HG03135 (cell line): Measurements from ENCODE around the gene TXNRD2.
"Not testable (repeated sequence)": the region's sequence is repeated elsewhere in the genome, so short reads cannot be mapped to it uniquely, and the experiment has no call there.

Experiments used
- ATAC-seq: cut with Tn5 transposase; IDR thresholded peaks from one replicate; pipeline ENCODE4 v1.9.1; 2021; ENCODE audit warnings: mild to moderate bottlenecking, moderate library complexity; ENCODE audit not compliant: unreplicated experiment

TXNRD2 gene

DNA sequence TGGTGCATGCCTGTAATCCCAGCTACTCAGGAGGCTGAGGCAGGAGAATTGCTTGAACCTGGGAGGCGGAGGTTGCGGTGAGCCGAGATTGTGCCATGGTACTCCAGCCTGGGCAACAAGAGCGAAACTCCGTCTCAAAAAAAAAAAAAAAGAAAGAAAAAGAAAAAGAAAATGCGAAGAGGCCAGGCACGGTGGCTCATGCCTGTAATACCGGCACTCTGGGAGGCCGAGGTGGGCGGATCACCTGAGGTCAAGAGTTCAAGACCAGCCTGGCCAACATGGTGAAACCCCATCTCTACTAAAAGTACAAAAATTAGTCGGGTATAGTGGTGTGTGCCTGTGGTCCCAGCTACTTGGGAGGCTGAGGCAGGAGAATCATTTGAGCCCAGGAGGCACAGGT is 15.6 kb downstream of the TXNRD2 start:
- ATAC-seq: not testable (repeated sequence)

DNA sequence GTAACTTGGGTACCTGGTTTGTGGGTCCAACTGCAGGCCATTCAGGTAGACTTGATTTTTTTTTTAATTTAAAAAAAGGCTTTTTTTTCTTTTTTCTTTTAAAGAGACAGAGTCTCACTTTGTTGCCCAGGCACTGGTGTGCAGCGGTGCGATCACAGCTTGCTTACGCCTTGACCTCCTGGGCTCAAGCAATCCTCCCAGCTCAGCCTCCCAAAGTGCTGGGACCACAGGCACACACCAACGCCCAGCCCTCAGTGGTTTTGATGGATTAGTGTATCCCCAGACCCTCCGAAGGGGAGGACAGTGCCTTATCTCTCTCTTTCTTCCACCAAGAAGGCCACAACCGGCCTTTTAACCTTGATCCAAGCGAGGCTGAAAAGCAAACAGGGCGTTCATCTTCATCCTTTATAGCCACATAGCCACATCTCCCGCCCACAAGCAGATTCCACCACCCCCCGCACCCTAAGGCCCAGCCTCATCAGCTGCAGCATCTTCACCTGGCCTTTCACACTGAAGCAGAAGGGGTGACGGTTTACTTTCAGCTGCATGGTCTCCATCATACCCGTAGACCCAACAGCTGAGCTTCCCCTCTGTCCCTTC is 17.6 kb downstream of the TXNRD2 start:
- no peak for ATAC-seq

DNA sequence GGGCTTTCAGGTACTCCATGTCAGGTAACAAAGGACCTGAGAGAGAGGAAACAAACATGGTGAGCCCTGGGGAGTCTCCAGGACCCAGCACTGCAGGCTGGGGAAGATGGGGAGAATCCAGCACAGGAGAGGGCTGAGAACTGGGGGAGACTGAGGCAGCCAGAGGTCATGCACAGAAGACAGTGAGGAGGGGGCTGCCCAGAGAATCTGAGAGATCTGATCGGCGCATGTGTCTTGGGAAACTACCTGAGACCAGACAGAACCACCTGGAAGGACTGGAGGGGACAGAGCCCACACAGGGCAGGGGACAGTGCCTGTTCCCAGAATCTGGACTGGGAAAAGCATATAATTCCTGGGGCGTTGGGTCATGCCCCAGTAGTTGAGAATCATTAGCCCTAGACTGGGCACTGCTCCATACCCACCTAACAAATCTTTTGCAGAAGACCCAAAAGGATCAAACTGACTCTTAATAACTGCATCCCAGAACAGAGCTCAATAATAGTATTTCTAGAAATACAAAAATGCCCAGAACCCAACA is 20.0 kb downstream of the TXNRD2 start:
- no peak for ATAC-seq

DNA sequence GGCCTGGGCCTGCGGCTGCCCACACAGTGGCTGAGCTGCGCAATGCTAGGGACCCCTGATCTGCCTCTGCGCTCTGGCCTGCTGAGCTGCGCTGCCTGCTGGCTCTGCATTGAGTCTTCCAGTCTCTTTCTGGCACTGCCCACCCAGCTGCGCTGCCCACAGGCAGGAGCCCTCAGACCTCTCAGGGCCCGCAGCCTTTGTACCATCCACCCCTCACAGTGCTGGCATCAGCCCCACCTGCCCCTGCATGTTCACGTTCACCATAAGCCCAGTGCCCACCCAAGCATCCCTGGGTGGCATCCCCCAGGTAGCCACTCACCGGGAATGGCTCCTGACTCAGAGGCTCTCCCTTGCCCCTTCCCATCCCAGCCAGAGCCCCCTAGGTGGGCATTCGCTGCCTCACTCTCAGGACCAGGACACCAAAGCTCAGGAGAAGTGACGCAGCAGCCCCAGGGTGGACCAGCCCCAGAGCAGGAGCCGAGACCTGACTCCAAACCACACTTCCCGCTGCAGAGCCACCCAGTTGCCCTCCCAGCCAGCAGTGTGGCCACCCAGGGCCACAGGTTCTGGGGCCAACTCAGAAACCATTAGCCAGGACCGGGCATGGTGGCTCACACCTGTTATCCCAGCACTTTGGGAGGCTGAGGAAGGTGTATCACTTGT is 21.8 kb downstream of the TXNRD2 start:
- no peak for ATAC-seq

DNA sequence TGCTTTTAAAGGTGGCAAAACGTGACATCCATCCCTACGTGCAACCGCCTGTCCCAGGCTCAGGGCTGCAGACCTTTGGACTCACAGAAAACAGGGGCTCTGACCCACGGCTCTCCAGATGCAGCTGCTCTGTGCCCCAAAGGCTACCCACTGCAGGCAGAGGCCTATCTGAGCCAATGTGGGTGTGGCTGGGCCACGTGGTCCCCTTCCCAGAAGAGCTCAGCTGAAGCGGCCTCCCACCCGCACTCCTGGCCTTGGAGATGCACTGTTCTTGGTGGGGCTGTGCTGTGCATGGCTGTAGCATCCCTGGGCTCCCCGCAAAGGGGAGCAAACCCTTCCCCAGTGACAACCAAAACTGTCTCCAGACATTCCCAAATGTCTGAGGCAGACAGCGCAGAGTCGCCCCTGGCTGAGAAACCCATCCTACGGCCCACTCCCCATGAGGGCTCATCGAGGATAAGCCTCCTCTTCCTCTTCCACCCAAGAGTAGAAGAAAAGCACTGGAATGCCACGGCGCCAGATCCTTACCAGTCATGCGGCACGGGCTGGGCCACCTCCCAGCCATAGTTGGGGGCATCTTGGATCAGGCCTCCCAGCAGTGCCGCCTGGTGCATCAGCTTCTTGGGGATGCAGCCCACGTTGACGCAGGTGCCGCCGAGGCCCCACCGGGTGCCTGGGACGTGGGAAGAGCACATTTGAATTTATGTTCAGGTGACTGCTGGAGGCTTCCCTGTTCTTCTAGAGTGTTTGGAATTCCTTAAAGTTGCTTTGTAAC is 23.1 kb downstream of the TXNRD2 start:
- ATAC-seq: no peak

DNA sequence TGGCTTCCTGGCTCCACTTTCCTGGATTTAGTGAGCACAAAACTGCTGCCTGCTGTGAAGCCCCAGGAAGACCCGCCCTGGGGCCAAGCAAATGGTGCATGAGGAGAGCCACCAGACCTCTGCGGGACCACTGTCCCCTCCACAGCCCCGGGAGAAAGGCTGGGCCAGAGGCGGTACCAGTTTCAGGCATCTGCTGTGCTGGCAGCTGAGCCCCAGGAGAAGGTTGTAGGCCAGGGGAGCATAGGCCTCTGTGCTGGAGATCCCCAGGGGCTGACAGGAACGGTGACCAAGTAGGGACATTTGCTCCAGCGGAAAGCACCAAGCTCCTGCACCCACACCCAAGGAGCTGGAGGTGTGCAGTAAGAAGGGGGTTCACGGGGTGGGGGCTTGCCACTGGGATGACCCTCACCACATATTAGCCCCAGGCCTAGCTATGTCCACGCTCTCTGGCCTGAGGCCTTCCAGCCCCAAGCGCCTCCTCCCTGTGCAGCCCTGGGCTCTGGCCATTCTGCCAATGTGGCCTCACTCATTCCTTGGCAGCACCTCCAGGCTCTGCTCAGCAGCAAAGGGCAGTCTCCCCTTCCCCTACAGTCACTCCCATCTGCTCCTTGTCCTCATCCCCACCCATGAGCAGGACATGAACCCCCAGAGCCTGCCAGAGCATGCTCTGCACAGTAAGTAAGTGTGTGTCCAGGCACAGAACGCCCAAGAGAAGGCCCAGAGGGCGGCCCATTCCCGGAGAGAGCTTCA is 24.1 kb downstream of the TXNRD2 start:
- ATAC-seq: no peak

DNA sequence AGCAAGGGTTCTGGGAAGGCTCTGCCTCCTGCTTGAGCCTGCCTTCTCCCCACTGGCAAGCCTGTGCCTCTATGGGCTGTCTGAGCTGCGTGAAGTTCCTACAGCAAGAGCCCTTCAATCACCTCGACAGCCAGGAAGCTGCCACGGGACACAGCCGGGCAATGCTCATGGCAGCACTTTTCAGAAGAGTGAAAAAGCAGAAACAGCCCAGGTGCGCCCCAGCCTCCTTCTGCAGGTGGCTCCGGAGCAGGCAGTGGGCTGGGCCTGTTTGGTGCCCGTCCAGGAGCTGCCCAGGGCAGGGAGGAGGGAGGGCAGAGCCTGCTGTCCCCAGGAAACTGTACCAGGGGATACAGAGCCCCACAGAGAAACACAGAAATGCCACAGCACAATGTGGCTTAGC is 24.7 kb downstream of the TXNRD2 start:
- no peak for ATAC-seq

DNA sequence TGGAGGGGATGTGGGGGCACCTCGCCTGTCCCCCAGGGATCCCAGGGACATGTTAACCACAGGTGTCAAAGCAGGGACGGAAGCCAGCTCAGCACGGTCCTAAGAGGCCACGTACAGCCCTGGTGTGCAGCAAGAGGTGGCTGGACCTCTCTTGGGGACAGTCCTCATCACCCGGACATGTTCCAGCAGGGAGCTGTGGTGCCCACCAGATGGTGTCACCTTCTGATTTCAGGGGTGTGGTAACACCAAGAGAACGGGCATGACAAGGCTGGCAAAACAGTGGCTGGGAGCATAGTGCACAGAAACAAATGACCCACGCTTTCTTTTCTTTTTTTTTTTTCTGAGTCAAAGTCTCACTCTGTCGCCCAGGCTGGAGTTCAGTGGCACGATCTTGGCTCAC is 25.6 kb downstream of the TXNRD2 start:
- ATAC-seq: no peak

DNA sequence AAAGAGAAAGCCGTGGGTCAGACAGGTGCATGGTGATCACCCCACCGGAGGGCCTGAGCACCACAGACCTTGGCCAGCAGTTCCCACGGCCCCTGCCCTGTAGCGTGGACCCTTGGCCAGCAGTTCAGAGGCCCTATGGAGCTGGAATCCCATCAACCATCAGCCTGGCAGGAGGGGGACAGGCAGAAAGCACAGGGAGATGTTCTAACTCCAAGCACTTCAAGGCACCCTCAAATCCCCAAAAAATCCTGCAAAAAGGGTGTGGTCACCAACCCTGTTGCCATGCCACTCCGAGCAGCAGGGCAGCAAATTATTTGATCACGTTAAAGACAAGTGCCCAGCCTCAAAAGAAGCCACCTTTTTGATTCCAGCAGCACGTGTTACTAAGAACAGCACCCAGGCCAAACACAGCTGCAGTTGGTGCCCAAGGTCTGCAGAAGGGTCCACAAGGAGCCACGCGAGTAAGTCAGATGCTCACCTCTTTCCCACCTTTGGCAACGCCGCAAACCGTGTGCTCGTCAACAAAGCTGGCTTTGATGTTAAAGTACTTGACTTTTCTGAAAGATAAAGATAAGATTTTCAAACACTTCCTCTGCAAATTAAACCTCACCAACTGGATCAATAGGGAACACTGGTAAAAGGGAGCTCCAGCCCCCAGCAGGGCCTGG is 26.2 kb downstream of the TXNRD2 start:
- ATAC-seq: no peak

DNA sequence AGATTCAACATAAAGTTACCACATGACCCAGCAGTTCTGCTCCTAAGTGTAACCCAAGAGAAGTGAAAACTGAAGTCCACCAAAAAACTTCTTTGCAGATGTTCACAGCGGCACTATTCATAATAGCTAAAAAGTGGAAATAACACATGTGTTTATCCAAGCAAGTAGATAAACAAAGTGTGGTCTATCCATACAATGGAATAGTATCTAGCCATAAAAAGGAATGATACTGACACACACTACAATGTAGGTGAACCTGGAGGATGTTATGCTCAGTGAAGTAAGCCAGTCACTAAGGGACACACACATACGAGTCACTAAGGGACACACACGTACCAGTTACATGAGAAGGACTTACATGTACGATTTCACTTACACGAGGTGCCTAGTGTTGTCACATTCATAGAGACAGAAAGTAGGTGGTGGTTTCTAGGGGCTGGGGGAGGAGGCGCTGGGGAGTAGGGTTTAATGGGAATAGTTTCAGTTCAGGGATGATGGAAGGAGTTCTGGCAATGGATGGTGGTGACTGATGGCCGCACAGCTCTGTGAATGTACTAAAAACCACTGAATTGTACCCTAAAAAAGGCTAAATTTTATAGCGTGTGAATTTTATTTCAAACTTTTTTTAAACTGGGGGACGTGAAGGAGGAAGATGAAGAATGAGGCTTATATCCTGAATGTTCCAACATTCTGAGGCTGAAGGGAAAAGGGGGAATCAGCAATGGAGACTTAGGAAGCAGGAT is 27.2 kb downstream of the TXNRD2 start:
- ATAC-seq: no peak

DNA sequence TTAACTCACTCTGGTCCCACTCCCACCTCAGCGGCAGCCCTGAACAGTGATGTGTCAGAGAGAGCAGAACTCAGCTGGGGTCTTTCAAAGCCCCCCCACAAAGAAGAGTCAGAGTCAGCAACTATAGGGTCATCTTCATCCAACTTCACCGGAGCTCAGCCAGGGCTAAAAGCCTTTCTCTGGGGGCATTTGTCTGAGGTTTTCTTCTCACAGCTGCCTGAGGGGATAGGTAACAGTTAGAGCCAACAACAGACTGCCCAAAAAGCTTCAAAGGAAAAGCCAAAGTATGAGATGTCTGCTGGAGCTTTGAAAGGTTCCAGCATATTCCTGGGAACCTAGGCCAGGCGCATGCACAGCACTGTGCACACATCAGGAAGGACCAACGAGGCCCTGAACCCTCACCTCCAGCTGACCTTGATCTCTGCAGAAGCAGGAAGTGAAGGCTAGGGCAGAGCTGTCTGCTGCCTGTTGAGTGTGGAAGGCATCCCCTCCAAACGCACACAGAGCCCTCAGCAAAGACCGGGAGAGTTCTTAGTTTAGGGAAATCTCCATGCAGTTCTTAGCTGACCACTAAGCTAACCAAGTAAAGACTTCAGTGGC is 28.2 kb downstream of the TXNRD2 start:
- ATAC-seq: no peak

DNA sequence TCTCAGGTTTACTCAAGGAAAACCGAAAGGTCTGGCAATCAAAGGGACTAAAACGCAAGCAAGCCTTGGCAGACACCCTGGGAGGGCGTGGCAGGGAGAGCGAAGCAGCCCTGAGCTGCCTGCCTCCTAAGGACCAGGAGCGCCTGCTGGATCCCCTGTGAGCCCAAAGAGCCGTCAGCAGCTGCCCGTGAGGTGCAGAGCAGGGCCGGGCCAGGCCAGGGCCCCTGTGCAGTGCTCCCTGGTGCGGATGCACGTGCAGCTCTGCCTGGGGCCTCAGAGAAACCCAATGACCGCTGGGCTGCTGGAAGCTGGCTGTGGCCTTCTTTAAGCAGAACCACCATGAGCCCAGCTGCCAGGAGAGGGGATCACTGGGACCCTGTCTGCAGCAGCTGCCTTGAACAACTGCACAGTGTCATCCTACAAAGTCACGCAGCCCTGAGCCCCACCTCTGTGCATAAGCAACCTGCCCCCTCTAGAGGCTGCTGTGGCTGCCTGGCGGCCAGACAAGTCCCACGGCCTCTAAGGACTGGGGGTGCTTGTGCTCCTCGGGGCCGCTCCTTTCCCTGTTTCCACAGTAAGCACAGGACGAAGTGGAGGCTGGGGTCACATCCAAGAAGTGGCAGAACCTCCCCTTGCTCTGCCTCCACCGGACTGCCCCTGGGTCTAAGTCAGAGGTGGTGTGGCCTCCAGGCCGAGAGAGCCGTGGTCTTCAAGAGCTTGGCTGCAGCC is 29.2 kb downstream of the TXNRD2 start:
- no peak for ATAC-seq

DNA sequence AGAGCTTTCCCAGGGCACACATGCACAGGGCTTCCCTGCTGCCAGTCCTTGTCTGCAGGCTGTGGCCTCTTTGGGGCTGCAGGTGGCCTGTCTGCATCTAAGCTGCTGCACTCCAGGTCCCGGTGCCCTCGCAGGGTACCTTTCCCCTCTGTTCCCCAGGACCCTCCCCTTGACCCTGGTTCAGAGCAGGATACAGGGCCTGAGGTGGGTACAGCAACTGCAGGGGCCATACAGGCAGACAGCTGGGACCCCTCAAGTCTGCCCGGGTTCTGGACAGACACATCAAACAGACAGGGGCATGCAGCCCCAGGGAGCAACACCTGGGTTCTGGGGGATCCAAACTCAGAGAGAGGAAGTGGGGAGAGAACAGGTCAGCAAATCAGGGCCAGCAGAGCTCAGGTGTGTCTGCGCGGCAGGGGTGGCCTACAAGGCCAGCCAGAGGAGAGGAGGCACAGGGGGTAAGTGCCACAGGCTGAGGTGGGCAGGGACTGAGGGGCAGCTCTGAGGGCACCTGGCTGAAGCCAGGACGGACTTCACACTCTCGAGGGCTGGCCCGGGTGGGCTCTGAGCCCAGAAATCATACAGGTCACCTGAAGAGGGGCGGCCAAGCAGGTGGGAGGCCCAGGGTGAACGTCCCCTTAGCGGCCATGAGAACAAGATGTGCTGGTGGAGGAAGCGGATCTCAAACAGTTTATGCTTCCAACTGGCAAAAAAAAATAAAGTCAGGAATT is 29.9 kb downstream of the TXNRD2 start:
- no peak for ATAC-seq

DNA sequence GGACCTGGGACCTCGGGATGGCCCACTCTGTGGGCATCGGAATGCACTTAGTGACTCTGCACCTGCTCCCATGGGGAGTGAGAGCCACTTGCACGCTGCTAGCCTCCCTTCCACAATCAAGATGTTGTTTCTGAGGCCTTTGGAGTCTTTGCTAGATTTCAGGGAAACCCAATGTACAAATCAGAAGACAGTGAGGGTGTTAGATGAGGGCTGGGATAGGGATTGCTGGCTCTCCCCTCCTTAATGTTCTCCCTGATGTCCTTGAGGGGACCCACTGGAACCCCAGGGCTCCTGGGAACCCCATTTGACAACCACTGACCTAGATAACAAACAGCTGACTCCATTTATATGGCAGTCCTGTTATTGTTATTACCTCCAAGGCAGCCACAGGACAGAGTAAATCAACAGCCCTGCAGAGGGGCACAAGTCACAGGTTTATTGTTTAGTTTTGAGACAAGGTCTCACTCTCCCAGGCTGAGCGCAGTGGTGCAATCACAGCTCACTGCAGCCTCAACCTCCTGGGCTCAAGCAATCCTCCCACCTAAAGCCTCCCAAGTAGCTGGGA is 31.4 kb downstream of the TXNRD2 start:
- no peak for ATAC-seq

DNA sequence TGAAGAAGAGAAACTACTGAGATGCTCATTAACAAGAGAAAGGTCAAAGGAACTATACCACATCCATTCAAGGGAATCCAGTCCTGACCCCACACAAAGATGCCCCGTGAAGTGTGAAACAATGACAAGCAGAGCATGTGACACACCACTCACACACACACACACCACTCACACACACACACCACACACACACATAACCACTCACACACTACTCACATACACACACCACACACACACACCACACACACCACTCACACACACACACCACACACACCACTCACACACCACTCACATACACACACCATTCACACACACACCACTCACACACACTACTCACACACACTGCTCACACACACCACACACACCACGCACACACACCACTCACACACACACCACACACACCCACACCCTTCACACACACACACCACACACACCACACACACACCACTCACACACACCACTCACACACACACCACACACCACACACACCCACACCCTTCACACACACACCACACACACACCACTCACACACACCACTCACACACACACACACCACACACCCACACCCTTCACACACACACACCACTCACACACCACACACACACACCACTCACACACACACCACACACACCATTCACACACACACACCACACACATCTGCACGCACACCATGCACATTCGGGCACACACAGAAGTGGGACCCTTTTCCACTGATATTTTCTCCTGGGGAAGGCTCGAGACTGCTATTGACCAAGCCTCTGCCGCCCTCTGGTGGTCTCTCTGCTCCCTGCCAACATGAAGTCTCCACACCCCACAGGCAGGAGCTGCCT is 32.1 kb downstream of the TXNRD2 start:
- no peak for ATAC-seq

DNA sequence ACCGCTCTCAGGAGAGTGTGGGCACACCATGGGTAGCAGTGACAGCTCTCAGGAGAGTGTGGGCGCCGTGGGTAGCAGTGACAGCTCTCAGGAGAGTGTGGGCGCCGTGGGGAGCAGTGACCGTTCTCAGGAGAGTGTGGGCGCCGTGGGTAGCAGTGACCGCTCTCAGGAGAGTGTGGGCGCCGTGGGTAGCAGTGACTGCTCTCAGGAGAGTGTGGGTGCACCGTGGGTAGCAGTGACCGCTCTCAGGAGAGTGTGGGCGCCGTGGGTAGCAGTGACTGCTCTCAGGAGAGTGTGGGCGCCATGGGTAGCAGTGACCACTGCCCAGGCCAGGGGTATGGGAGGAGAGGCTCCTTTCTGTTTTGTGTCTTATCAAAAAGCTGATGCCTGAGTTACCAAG is 33.7 kb downstream of the TXNRD2 start:
- ATAC-seq: not testable (repeated sequence)

DNA sequence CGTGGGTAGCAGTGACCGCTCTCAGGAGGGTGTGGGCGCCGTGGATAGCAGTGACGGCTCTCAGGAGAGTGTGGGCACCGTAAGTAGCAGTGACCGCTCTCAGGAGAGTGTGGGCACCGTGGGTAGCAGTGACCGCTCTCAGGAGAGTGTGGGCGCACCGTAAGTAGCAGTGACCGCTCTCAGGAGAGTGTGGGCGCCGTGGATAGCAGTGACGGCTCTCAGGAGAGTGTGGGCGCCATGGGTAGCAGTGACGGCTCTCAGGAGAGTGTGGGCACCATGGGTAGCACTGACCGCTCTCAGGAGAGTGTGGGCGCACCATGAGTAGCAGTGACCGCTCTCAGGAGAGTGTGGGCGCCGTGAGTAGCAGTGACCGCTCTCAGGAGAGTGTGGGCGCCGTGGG is 34.8 kb downstream of the TXNRD2 start:
- not testable (repeated sequence) for ATAC-seq
